CD4-positive, CD25-positive, alpha-beta regulatory T cell (primary cell): ENCODE measurements around the gene KRTAP10-2. TPM values are rescaled to one million over a fixed set of nuclear protein-coding genes. Genes with fewer than 3 reads are reported as not detected.

Source experiments
- ATAC-seq, 2 donors: fragments of 150-1000 bp; cut with Tn5 transposase; one replicate each; pipeline ENCODE4 v1.10.0; 2021; ENCODE audit warnings: low read depth in 2 of 2, moderate number of reproducible peaks in 2 of 2, moderate library complexity in 1 of 2
- DNase-seq, 3 donors: peaks; one replicate each; pipeline versions ENCODE4 v3.0.0 to v3.0.0-alpha.2; 2012 to 2022; ENCODE audit warnings: mixed read lengths in 1 of 3
- H3K27ac ChIP-seq: one replicate; pipeline ENCODE4 v1.7.0; 2013; ENCODE audit warnings: mild to moderate bottlenecking, low read length; ENCODE audit not compliant: insufficient read depth, poor library complexity, severe bottlenecking
- H3K27me3 ChIP-seq: one replicate; pipeline ENCODE4 v1.7.0; 2013; ENCODE audit warnings: low read length; ENCODE audit not compliant: control insufficient read depth, insufficient read depth
- H3K36me3 ChIP-seq: one replicate; pipeline ENCODE4 v1.7.0; 2013; ENCODE audit warnings: mild to moderate bottlenecking, low read length, moderate library complexity; ENCODE audit not compliant: control insufficient read depth, insufficient read depth
- H3K4me1 ChIP-seq: 2 replicates; pipeline ENCODE4 v1.7.0; 2013; ENCODE audit warnings: mild to moderate bottlenecking, low read length; ENCODE audit not compliant: insufficient read depth, control insufficient read depth, poor library complexity, severe bottlenecking
- H3K4me3 ChIP-seq: one replicate; pipeline ENCODE4 v1.7.0; 2013; ENCODE audit warnings: low read depth, mild to moderate bottlenecking, low read length, moderate library complexity
- H3K9me3 ChIP-seq, 2 experiments: 1 replicate in 1 of 2; 2 replicates in 1 of 2; pipeline ENCODE4 v1.7.0; 2013; ENCODE audit warnings: low read length in 2 of 2, mild to moderate bottlenecking in 1 of 2, moderate library complexity in 1 of 2; ENCODE audit not compliant: control insufficient read depth in 2 of 2
- H3K27ac Mint-ChIP-seq, 3 donors: one replicate each; pipeline ENCODE4 v1.8.0; 2020 to 2022; ENCODE audit warnings: mild to moderate bottlenecking in 3 of 3, mixed read lengths in 3 of 3, moderate library complexity in 2 of 3
- H3K27me3 Mint-ChIP-seq: one replicate; pipeline ENCODE4 v1.8.0; 2022; ENCODE audit warnings: mild to moderate bottlenecking, mixed read lengths
- H3K36me3 Mint-ChIP-seq: one replicate; pipeline ENCODE4 v1.8.0; 2020; ENCODE audit warnings: mixed read lengths
- H3K4me1 Mint-ChIP-seq, 4 donors: one replicate each; pipeline ENCODE4 v1.8.0; 2020 to 2022; ENCODE audit warnings: mixed read lengths in 4 of 4, mild to moderate bottlenecking in 1 of 4
- H3K4me3 Mint-ChIP-seq, 4 donors: one replicate each; pipeline ENCODE4 v1.8.0; 2020 to 2022; ENCODE audit warnings: mild to moderate bottlenecking in 4 of 4, mixed read lengths in 4 of 4, moderate library complexity in 3 of 4
- H3K9me3 Mint-ChIP-seq, 7 donors: one replicate each; pipeline ENCODE4 v1.8.0; 2020 to 2022; ENCODE audit warnings: mixed read lengths in 7 of 7, mild to moderate bottlenecking in 3 of 7, moderate library complexity in 2 of 7
- polyA plus RNA-seq, 4 donors: library from polyadenylated mRNA; unstranded; fragments of 300-500 nt; fragmentation: Illumina TruSeq; gene quantifications; one replicate each; pipeline ENCODE4 v1.2.3, GENCODE V29; 2021
- total RNA-seq: library from RNA; stranded (reverse); gene quantifications from one replicate; pipeline ENCODE4 v1.2.3, GENCODE V29; 2022

The KRTAP10-2 gene
- total and polyA plus RNA-seq, 5 donors from 2014 or later: not detected

- DNase-seq: no peak
- no peak for ATAC-seq
- no peak overlapping the region for H3K27ac ChIP-seq
- H3K9me3 ChIP-seq: no peaks in the 10 kb centered on the region
- no peak overlapping the region for H3K4me3 ChIP-seq
- no peaks in the 10 kb centered on the region for H3K4me1 ChIP-seq
- Mint-ChIP-seq H3K27ac (no peak overlapping the region), H3K4me3 (no peak overlapping the region), H3K9me3 (no peaks in the 10 kb centered on the region), H3K4me1 (no peaks in the 10 kb centered on the region), H3K27me3 (no peaks in the 10 kb centered on the region), H3K36me3 (no peaks in the 10 kb centered on the region)
- H3K27me3 ChIP-seq: no peaks in the 10 kb centered on the region
- H3K36me3 ChIP-seq: no peaks in the 10 kb centered on the region
These were observed 27.5 kb downstream of the KRTAP10-2 start for GRCh38 chr21:44523567-44524413.

GRCh38 chr21:44522753-44523204 lies 28.5 kb downstream of the KRTAP10-2 start:
- Mint-ChIP-seq H3K36me3 (no peaks in the 10 kb centered on the region), H3K4me1 (no peaks in the 10 kb centered on the region), H3K9me3 (no peaks in the 10 kb centered on the region), H3K27me3 (peaks cover 4% of the 10 kb centered on the region), H3K4me3 (no peak overlapping the region), H3K27ac (no peak overlapping the region)
- Histone ChIP-seq H3K27me3 (no peaks in the 10 kb centered on the region), H3K36me3 (no peaks in the 10 kb centered on the region), H3K27ac (no peak overlapping the region), H3K9me3 (no peaks in the 10 kb centered on the region), H3K4me1 (no peaks in the 10 kb centered on the region), H3K4me3 (no peak overlapping the region)
- ATAC-seq: no peak
- no peak for DNase-seq

GRCh38 chr21:44521928-44522752 lies 29.2 kb downstream of the KRTAP10-2 start:
- H3K4me1 Mint-ChIP-seq: peaks cover 0 to 1% (median 0%) of the 10 kb centered on the region in 4 donors
- H3K4me3 Mint-ChIP-seq: no peak overlapping the region
- no peak overlapping the region for H3K27ac Mint-ChIP-seq
- H3K36me3 Mint-ChIP-seq: no peaks in the 10 kb centered on the region
- H3K9me3 Mint-ChIP-seq: no peaks in the 10 kb centered on the region
- ATAC-seq (no peak), DNase-seq (no peak)
- H3K27ac ChIP-seq: no peak overlapping the region
- H3K9me3 ChIP-seq: no peaks in the 10 kb centered on the region
- no peak overlapping the region for H3K4me3 ChIP-seq
- H3K4me1 ChIP-seq: no peaks in the 10 kb centered on the region
- no peaks in the 10 kb centered on the region for H3K27me3 ChIP-seq
- H3K27me3 Mint-ChIP-seq: peaks cover 5% of the 10 kb centered on the region
- no peaks in the 10 kb centered on the region for H3K36me3 ChIP-seq

- no peaks in the 10 kb centered on the region for H3K4me1 ChIP-seq
- no peak overlapping the region for H3K4me3 ChIP-seq
- no peak overlapping the region for H3K27ac Mint-ChIP-seq
- H3K27me3 Mint-ChIP-seq: peaks cover 8% of the 10 kb centered on the region
- no peaks in the 10 kb centered on the region for H3K36me3 Mint-ChIP-seq
- H3K36me3 ChIP-seq: no peaks in the 10 kb centered on the region
- no peaks in the 10 kb centered on the region for H3K9me3 Mint-ChIP-seq
- DNase-seq (no peak), ATAC-seq (no peak)
- H3K4me3 Mint-ChIP-seq: no peak overlapping the region
- no peak overlapping the region for H3K27ac ChIP-seq
- no peaks in the 10 kb centered on the region for H3K27me3 ChIP-seq
- H3K4me1 Mint-ChIP-seq: peaks cover 0 to 6% (median 2%) of the 10 kb centered on the region in 4 donors
- no peaks in the 10 kb centered on the region for H3K9me3 ChIP-seq
These were observed 29.9 kb downstream of the KRTAP10-2 start for GRCh38 chr21:44521301-44521927.

GRCh38 chr21:44520326-44521300 lies 30.7 kb downstream of the KRTAP10-2 start:
- no peaks in the 10 kb centered on the region for H3K9me3 Mint-ChIP-seq
- DNase-seq (no peak), ATAC-seq (no peak)
- no peaks in the 10 kb centered on the region for H3K36me3 ChIP-seq
- no peaks in the 10 kb centered on the region for H3K4me1 ChIP-seq
- H3K9me3 ChIP-seq: no peaks in the 10 kb centered on the region
- peaks cover 8% of the 10 kb centered on the region for H3K27me3 Mint-ChIP-seq
- peak overlapping the region in 1 of 3 donors; percentile 62 for H3K27ac Mint-ChIP-seq
- no peak overlapping the region for H3K4me3 ChIP-seq
- H3K4me1 Mint-ChIP-seq: peaks cover 0 to 6% (median 2%) of the 10 kb centered on the region in 4 donors
- no peak overlapping the region for H3K4me3 Mint-ChIP-seq
- H3K27me3 ChIP-seq: no peaks in the 10 kb centered on the region
- H3K36me3 Mint-ChIP-seq: no peaks in the 10 kb centered on the region
- H3K27ac ChIP-seq: no peak overlapping the region

- H3K9me3 ChIP-seq: no peaks in the 10 kb centered on the region
- Mint-ChIP-seq H3K36me3 (no peaks in the 10 kb centered on the region), H3K4me1 (peaks cover 0 to 6% (median 2%) of the 10 kb centered on the region in 4 donors), H3K9me3 (peaks cover 0 to 2% (median 0%) of the 10 kb centered on the region in 7 donors), H3K4me3 (no peak overlapping the region), H3K27me3 (peaks cover 8% of the 10 kb centered on the region), H3K27ac (peak overlapping the region in 2 of 3 donors; percentile 62 to 65)
- no peak overlapping the region for H3K27ac ChIP-seq
- H3K36me3 ChIP-seq: no peaks in the 10 kb centered on the region
- no peaks in the 10 kb centered on the region for H3K4me1 ChIP-seq
- H3K27me3 ChIP-seq: no peaks in the 10 kb centered on the region
- no peak for ATAC-seq
- no peak overlapping the region for H3K4me3 ChIP-seq
- DNase-seq: no peak
These were observed 31.7 kb downstream of the KRTAP10-2 start for GRCh38 chr21:44519346-44520325.
